GF-D8 (cell line): ENCODE results near the gene RASAL2.
"Not testable (repeated sequence)": the region's sequence is repeated elsewhere in the genome, so short reads cannot be mapped to it uniquely, and the experiment has no call there.

ENCODE experiments used
- DNase-seq: peaks from one replicate; lab custom pipeline; 2025; lab: John Stamatoyannopoulos, UW

Gene RASAL2

GRCh38 chr1:178161516-178161915, 67.6 kb downstream of the RASAL2 start:
- DNase-seq: no peak

DNA sequence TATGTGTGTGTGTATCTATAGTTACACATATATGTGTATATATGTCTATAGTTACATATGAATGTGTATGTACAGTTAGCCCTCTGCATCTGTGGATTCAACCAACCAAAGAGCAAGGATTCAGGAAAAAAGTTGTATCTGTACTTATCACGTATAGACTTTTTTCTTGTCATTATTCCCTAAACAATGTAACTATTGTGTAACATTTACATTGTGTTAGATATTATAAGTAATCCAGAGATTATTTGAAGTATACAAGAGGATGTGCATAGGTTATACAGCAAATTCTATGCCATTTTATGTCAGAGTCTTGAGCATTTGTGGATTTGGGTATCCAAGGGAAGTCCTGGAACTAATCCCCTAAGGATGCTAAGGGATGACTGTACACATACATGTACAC, 71.3 kb downstream of the RASAL2 start:
- no peak for DNase-seq

DNA sequence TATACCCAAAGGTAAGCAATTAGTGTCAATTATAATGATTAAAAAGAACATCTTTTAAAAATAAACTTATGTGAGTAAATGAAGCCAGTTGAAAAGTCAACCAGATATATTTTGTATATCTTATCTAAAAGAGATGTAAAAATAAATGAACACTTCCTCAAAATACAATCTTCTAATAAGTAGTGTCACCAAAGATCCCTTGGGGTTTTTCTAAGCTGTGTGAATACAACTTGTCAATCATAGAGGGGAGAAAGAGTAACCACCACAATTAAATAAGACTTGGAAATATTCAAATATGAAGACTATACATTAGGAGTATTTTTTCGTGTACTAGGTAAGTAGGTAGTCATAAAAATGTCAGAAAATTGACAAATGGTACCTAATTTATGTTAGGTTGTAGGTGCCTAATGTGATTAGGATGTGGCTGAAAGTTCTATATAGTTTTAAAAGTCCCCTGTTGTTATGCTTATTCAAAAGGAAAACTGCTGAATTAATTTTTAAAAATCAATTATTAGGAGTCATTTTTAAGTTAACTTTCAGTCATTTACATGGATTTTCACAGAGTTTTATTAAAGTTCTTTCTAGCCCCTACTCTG, 72.6 kb downstream of the RASAL2 start:
- no peak for DNase-seq

GRCh38 chr1:178168536-178168935, 74.6 kb downstream of the RASAL2 start:
- DNase-seq: no peak

GRCh38 chr1:178169649-178170048, 75.7 kb downstream of the RASAL2 start:
- no peak for DNase-seq

DNA sequence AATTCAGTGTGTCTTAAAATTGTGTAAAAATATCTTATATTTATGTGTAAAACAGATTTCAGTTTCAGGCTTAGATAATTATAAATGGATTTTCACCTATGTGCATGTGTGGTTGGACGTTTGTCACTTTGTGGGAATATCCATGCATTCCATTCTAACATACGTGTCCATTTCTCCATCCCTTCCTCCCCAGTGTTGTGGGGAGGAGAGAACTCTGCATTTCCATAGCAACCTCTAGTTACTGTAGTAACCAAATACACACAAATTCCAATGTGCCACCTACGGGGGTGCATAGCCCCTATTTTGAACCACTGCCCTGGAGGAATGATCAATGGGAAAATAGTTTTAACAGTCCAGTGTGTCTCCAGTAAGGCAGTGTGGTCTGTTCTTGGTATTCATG, 79.0 kb downstream of the RASAL2 start:
- no peak for DNase-seq

- no peak for DNase-seq
Measured at GRCh38 chr1:178174539-178174938, 80.6 kb downstream of the RASAL2 start.

- no peak for DNase-seq
Measured at GRCh38 chr1:178180405-178180804, 86.5 kb downstream of the RASAL2 start.

- no peak for DNase-seq
Measured at GRCh38 chr1:178183796-178184195, 89.9 kb downstream of the RASAL2 start.

DNA sequence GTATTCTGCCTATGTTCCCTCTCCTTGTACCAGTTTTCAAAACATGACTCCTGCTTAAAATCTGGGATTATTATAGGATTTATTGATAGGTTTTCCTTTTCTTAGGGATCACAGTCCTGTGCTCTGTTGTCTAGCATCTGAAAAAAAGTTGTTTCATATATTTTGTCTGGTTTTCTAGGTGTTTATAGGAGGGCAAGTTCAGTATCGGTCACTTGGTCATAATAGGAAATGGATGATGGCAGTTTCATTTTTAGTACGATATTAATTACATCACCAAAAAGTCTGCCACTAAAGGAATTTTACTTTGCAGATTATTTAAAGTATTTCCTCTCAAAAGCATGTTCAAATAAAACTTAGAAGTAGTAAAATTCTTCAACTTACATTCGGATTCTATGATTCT, 94.4 kb downstream of the RASAL2 start:
- DNase-seq: no peak

- DNase-seq: no peak
Measured at GRCh38 chr1:178189814-178190213, 95.9 kb downstream of the RASAL2 start.

DNA sequence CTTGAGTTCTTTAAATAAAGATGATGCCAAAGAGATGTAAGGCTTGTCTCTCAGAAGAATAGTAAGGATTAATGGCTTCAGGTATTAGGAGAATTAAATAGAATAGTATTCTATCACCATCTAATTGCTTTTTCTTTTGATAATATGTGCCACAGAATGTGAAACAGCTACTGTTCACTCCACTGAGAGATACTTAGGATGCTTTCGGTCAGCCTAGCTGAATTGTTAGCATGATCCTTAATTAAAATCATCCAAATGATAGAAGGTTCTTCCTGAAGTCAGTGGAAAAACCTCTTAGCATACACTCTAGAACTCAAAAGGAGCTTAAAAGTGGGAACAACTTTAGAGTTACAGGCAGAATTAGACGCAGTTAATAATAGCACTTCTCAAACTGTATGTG, 97.0 kb downstream of the RASAL2 start:
- no peak for DNase-seq

DNA sequence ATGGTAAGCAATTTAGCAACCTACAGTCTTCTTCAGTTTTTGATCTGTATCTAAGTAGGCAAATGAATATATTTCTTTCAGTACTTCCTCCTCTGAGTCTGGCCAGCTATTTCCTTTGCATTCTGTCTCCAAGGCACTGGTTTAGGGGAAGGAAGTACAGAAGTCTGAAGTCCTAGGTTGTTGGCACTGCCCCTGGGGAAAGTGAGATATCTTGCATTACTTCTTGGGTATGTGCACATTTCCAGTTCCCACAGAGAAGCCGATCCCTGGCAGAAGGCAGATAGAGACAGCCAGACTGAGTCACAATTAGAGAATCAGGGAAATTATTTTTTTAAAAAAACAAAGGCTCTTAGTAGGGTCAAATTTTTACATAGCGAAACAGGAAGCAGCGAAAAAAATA, 98.8 kb downstream of the RASAL2 start:
- DNase-seq: peak; percentile 51

DNA sequence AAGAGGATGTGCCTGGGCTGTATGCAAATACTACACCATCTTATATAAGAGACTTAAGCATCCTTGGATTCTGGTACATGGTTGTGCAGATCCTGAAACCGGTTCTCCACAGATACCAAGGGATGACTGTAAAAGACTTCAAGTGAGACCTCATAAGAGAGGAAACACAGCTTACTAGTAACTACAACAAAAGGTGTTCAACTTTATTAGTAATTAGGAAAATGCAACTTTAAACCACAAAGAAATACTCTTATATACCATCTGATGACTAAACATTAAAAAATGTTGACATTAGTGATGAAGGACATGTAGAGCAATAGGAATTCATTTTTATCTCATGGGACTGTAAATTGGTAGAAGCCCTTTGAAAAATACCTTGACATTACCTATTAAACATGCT, 102.7 kb downstream of the RASAL2 start:
- DNase-seq: no peak

GRCh38 chr1:178202095-178202494, 108.2 kb downstream of the RASAL2 start:
- DNase-seq: not testable (repeated sequence)

DNA sequence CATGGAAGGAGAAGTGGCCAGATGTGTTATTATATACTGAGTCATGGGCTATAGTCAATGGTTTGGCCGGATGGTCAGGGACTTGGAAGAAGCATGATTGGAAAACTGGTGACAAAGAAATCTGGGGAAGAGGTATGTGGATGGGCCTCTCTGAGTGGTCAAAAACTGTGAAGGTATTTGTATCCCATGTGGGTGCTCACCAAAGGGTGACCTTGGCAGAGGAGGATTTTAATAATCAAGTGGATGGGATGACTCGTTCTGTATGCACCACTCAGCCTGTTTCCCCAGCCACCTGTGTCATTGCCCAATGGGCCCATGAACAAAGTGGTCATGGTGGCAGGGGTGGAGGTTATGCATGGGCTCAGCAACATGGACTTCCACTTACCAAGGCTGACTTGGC, 108.6 kb downstream of the RASAL2 start:
- DNase-seq: not testable (repeated sequence)

DNA sequence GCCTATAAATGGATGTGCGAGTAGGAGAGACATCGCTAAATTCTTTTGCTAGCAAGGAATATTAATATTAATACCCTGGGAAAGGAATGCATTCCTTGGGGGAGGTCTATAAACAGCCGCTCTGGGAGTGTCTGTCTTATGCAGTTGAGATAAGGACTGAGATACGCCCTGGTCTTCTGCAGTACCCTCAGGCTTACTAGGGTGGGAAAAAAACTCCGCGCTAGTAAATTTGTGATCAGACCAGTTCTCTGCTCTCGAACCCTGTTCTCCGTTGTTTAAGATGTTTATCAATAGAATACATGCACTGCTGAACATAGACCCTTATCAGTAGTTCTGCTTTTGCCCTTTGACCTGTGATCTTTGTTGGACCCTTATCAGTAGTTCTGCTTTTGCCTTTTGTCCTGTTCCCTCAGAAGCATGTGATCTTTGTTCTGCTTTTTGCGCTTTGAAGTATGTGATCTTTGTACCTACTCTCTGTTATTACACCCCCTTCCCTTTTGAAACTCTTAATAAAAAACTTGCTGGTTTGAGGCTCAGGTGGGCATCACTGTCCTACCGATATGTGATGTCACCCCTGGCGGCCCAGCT, 114.5 kb downstream of the RASAL2 start:
- not testable (repeated sequence) for DNase-seq

DNA sequence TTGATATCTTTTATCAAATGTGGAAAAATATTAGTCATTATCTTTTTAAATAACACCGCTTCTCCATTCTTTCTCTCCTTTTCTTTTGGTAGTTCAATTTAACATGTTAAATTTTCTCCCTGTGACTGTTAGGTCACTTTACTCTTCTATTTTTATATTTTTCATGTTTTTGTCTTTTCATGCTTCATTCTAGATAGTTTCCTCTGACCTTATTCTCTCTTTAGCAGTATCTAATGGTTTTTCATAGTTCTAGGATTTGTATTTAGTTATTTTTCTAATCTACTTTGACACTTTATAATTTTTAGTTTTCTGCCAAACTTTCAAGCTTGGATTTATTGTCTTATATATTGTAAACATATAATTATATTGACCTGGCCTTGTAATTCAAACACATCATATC, 116.0 kb downstream of the RASAL2 start:
- no peak for DNase-seq

- no peak for DNase-seq
Measured at GRCh38 chr1:178218550-178218949, 124.6 kb downstream of the RASAL2 start.

DNA sequence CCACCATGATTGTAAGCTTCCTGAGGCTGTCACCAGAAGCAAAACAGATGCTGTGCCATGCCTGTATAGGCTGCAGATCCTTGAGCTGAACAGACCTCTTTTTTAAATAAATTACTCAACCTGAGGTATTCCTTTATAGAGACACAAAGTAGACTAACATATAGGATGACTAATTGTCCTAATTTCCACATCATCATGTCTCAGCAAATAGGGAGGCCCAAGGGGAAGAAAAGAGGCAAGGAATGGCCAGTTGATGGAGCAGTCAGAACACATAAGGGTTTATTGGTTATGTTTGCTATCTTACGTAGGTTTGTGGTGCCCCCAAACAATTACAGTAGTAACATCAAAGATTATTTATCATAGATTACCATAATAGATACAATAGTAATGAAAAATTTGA, 126.2 kb downstream of the RASAL2 start:
- no peak for DNase-seq

DNA sequence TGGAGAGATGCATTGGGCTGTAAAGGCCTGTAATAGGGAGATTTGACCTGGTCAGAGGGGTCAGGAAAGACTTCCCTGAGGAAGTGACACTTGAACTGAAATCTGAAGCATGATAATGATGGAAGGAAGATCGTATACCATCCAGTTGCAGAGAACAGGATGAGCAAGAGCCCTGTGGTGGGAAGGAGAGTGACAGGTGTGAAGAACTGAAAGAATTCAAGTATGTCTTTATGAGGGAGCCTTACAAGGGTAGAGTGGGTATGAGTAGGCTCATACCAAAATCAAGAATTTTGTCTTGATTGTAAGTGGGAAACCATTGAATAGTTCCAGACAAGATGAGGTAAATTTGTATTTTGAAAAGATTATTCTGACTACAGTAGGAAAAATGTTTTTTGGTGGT, 129.4 kb downstream of the RASAL2 start:
- DNase-seq: no peak

GRCh38 chr1:178224358-178224757, 130.5 kb downstream of the RASAL2 start:
- DNase-seq: no peak

DNA sequence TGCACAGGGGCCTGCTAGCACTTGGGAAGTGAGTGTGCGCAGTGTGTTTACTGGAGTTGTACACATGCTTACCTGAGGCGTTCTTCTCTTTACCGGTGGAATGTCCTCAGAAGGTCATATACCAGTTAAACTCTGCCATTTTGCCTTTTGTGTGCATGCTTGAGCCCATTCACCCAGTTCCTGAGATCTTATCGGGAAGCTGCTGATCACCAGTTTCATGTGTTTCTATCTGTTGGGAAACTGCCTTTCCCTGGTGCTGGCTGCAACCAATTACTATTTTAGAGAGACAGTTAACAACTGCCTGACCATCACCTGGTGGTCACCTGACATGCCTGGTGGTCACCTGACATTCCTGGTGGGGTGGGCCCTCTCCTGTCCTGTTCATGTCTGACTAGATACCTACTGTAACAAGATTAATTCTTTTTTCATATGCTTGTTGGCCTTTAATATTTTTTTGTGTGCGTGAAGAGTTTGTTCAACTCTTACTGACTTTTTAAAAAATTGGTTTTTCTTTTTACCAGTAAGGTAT, 137.0 kb downstream of the RASAL2 start:
- DNase-seq: no peak

- DNase-seq: no peak
Measured at GRCh38 chr1:178232108-178232507, 138.2 kb downstream of the RASAL2 start.
